ENCODE data around the gene SEPTIN1.
"Not testable (repeated sequence)": the region's sequence is repeated elsewhere in the genome, so short reads cannot be mapped to it uniquely, and the experiment has no call there.

Gene SEPTIN1

DNA sequence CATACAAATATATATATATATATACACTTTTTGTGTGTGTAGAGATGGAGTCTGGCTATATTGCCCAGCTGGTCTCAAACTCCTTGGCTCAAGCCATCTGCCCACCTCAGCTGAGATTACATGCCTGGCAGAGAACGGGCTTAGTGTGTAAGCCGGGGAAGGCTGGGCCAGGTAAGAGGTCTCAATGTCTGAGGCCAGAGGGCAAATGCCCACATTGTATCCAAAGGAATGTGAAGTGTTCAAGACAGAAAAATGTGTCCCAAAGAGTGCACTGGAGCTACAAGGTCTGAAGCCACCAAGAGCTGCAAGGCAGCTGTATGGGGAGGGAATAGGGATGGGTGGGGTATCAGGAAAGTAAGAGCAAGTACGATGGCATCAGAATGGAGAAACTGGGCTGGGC is 36.1 kb downstream of the SEPTIN1 start:
- no peak overlapping the region for H3K4me3 ChIP-seq (ENCODE audit: low read length)
- DNase-seq (ENCODE audit: low read depth) = no peak
- TF ChIP-seq, protein P1, sequence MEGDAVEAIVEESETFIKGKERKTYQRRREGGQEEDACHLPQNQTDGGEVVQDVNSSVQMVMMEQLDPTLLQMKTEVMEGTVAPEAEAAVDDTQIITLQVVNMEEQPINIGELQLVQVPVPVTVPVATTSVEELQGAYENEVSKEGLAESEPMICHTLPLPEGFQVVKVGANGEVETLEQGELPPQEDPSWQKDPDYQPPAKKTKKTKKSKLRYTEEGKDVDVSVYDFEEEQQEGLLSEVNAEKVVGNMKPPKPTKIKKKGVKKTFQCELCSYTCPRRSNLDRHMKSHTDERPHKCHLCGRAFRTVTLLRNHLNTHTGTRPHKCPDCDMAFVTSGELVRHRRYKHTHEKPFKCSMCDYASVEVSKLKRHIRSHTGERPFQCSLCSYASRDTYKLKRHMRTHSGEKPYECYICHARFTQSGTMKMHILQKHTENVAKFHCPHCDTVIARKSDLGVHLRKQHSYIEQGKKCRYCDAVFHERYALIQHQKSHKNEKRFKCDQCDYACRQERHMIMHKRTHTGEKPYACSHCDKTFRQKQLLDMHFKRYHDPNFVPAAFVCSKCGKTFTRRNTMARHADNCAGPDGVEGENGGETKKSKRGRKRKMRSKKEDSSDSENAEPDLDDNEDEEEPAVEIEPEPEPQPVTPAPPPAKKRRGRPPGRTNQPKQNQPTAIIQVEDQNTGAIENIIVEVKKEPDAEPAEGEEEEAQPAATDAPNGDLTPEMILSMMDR (conservative IDR thresholded peaks at IDR 0.05; ENCODE audit: low read length) = no peak

DNA sequence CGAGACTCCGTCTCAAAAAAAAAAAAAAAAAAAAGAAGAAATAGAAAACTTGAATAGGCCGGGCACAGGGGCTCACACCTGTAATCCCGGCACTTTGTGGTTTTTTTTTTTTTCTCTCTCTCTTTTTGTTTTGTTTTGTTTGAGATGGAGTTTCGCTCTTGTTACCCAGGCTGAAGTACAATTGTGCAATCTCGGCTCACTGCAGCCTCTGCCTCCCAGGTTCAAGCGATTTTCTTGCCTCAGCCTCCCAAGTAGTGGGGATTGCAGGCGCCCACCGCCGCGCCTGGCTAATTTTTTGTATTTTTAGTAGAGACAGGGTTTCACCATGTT is 38.9 kb downstream of the SEPTIN1 start:
- not testable (repeated sequence) for DNase-seq (ENCODE audit: low read depth); H3K4me3 ChIP-seq (ENCODE audit: low read length)

DNA sequence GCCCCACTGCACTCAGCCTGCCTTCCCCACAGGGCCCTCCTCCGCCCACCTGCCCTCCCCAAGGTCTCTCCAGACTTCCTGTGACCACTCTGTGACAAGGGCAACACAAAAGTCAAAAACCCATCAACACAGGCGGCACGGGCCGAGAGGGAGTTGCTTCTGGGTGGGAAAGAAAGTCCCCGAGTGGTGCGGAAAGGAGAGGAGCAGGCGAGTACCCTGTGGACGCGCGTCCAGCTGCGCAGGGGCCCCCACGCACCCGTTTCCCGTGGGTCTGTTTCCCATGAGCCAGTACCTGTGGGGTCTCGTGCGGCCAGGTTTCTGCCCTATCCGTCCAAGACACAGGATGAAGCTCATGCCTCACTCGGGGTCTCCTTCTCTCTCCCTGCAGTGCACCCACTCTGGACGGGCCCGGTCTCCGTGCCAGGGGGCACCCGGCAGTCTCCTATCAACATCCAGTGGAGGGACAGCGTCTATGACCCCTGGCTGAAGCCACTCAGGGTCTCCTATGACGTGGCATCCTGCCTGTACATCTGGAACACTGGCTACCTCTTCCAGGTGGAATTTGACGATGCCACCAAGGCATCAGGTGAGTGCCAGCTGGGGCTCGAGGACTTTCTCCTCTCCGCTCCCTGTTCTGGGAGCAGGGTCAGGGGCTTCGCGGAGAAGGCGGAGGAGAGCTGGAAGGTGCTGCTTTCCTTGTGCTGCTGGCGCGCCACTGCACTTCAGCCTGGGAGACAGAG is 39.4 kb downstream of the SEPTIN1 start:
- H3K4me3 ChIP-seq (ENCODE audit: low read length) = no peak overlapping the region
- TF ChIP-seq, protein P1 (conservative IDR thresholded peaks at IDR 0.05; ENCODE audit: low read length) = no peak
- no peak for DNase-seq (ENCODE audit: low read depth)

DNA sequence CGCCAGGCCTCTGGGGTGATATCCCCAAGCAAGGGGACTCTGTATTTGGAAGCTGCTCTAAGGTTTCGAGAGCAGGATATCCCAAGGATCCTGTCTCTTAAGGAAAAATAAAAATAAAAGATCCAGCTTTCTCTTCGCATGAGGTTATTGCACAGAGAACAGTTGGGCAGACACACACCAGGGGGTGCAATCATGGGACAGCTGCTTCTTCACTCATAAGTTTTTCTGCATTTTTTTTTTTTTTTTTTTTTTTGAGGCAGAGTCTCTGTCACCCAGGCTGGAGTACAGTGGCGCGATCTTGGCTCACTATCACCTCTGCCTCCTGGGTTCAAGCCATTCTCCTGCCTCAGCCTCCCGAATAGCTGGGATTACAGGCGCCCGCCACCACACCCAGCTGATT is 40.4 kb downstream of the SEPTIN1 start:
- DNase-seq (ENCODE audit: low read depth); H3K4me3 ChIP-seq (ENCODE audit: low read length): not testable (repeated sequence)
- TF ChIP-seq, protein P1 (conservative IDR thresholded peaks at IDR 0.05; ENCODE audit: low read length) = peak; percentile 9; the same call in 1 of the 2 replicates

DNA sequence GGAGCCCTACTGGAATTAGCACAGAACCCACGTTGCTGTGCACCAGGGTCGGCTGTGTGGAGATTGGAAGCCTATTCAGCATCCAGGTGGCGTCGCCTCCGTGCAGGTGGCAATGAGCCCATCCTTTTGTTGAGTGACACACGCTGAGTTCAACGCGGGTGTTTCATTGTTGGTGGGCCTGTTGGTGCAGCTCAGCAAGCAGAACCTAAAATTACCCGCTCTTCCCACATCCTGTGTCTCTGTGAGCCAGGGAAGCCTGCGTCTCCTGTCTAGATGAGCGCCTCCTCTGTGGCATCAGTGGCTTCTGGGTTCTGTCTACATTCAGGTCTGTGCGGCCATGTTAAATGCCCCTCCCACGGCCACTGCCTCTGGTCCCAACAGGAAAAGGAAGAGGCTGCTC is 41.7 kb downstream of the SEPTIN1 start:
- TF ChIP-seq, protein P1 (conservative IDR thresholded peaks at IDR 0.05; ENCODE audit: low read length) = no peak
- no peak for DNase-seq (ENCODE audit: low read depth)
- no peak overlapping the region for H3K4me3 ChIP-seq (ENCODE audit: low read length)

DNA sequence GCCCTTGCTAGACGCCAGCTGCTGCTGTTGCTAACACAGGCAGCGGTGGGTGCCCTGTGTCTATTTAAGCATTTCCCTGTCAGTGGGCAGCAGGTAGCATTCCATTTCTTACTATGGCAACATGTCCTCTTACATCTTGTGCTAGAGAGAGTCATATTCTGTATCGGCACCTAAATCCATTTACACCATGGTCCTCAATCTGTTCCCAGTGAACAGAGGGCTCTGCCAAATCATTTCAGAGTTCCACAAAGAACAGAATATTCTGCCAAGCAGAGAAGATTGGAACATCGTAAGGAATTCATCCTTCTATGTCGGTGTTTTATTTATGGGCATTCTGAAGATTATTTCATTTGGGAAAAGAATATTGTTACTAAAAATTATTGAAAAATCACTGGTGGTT is 43.6 kb downstream of the SEPTIN1 start:
- not testable (repeated sequence) for H3K4me3 ChIP-seq (ENCODE audit: low read length); DNase-seq (ENCODE audit: low read depth)

DNA sequence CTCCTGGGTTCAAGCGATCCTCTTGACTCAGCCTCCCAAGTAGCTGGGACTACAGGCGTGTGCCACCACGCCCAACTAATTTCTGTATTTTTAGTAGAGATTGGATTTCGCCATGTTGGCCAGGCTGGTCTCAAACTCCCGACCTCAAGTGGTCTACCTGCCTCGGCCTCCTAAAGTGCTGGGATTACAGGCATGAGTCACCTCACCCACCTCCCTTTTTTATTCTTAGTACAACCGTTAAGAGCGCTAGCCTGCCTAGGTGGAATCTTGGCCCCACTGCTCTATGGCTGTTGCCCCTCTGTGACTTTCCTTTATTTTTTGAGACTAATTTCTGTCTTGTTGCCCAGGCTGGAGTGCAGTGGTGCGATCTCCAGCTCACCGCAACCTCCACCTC is 44.4 kb downstream of the SEPTIN1 start:
- H3K4me3 ChIP-seq (ENCODE audit: low read length); DNase-seq (ENCODE audit: low read depth): not testable (repeated sequence)

DNA sequence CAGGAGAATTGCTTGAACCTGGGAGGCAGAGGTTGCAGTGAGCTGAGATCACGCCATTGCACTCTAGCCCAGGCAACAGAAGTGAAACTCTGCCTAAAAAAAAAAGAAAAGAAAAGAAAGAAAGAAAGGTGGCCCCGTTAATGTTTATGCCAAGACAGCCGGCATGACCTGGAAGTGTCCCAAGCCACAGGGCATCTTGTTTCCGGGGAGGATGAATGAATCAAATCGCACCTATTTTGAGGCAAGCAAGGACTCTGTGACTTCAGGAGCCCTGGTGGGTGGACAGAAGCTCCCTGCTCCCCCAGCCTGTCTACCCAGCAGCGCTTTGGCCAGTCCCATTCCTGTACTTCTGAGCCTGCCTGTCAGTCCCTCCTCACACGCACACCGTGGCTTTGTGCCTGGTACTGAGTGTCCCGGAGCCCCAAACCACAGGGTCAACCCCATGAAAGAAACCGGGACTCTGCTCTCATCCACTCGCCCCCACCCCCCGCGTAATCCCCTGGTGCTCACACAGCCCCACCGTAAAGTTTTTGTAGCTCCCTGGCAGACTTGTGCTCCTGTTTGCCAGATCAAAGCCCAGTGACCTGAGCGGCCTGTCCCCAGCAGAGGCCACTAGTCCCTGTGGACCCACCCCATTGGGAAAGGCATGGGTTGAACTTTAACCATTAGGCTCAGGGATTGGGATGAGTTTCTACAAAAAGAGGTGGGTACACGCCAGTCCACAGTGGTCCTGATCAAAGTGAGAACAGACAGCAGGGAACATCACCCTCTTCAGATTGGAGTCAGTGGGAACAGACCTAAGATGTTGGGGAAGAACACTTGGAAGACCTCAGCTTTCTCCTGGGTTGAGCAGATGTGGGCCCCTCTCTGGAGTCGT is 46.5 kb downstream of the SEPTIN1 start:
- TF ChIP-seq, protein P1 (conservative IDR thresholded peaks at IDR 0.05; ENCODE audit: low read length) = no peak
- DNase-seq (ENCODE audit: low read depth) = peak; percentile 32
- H3K4me3 ChIP-seq (ENCODE audit: low read length) = peak overlapping the region; percentile 60

DNA sequence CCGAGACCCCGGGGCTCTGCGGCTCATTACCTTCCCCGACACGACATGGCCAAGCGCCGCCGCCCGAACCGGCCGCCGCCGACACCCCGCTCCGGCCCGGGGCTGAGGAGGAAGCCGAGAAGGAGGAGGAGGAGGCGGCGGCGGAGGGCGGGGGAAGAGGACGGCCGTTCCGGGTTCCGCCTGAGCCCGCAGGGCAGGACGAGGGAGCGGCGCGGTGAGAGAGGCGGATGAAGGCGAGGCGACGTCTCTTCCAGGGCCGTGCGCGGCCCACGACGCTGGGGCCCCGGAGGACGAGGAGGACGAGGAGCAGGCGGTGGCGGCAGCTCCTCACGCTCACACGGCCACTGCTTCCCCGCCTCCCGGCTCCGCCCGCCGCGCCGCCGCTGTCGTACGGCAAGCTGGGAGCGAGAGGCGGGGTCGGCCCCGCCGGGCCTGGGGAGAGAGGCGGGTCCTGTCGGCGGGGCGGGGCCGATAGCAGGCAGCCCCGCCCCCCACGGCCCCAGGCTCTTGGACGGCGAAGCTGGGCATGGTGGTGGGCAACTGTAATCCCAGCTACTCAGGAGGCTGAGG is 47.2 kb downstream of the SEPTIN1 start:
- peak overlapping the region; percentile 70 for H3K4me3 ChIP-seq (ENCODE audit: low read length)
- peak; percentile 72 for DNase-seq (ENCODE audit: low read depth)

DNA sequence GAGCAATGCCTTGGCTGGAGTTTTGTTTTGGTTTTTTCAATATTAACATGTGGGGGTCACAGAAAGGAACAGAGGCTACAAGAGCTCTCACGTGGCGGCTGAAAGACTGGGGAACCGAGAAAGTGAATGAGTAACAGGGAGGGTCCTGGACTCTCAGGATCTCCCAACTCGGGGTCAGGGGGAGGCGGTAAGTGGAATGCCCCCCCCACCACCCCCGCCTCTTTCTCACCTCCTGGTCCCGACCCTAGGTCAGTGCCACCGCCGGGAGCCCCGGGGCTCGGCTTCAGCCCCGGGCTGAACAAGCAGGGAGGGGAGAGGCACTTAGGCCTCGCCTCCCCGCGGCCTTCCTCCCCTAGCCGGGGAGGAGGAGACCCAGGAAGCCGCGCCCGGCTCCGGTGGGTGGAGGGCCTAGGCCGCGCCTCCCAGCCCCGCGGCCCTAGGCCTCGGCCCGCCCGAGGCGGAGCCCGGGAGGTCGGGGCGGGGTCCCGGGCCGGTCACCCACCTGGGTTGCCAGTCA is 47.8 kb downstream of the SEPTIN1 start:
- peak overlapping the region; percentile 70 for H3K4me3 ChIP-seq (ENCODE audit: low read length)
- DNase-seq (ENCODE audit: low read depth) = peak; percentile 73
